Kidney epithelial cell (primary cell): ENCODE results near the gene RAPGEF3. TPM values are rescaled to one million over a fixed set of nuclear protein-coding genes. Genes with fewer than 3 reads are reported as not detected.

Experiments
- total RNA-seq: library from RNA; depleted of rRNA; stranded (reverse); fragments of >200 nt; gene quantifications from 2 replicates; pipeline ENCODE4 v1.2.3, GENCODE V29; 2015

The RAPGEF3 gene
- total RNA-seq, 1 donor from 2014 or later = 14.3 TPM

Other genes starting within 250 kb of the RAPGEF3 start
- gene RPAP3, start 52.9 kb downstream of the RAPGEF3 start, total RNA-seq = 15.7 and 27.7 TPM in 2 replicates
- gene ENDOU, start 33.4 kb downstream of the RAPGEF3 start, total RNA-seq = not detected in 2 replicates
- 18.5 and 26.5 TPM in 2 replicates for gene SLC48A1, start 14.4 kb upstream of the RAPGEF3 start, total RNA-seq
- 52.1 and 62.2 TPM in 2 replicates for gene HDAC7, start 61.0 kb upstream of the RAPGEF3 start, total RNA-seq
- 21.9 and 25.6 TPM in 2 replicates for gene VDR, start 146.1 kb upstream of the RAPGEF3 start, total RNA-seq
- gene TMEM106C, start 204.7 kb upstream of the RAPGEF3 start, total RNA-seq = 96.3 and 133 TPM in 2 replicates
- 1.7 and 3.8 TPM in 2 replicates for gene COL2A1, start 245.6 kb upstream of the RAPGEF3 start, total RNA-seq